ENCODE measurements around the gene FAM78A. TPM values are rescaled to one million over a fixed set of nuclear protein-coding genes. Genes with fewer than 3 reads are reported as not detected.

Gene FAM78A
- total RNA-seq, 6 donors from 2014 or later: 4.5 to 19.1 (median 9.3) TPM

- no peak for ATAC-seq (ENCODE audit: low FRiP score in 2 of 2)
Observed at GRCh38 chr9:131257266-131258025, 18.9 kb downstream of the FAM78A start.

GRCh38 chr9:131255676-131256197 is 20.6 kb downstream of the FAM78A start:
- peak overlapping the region in 2 of 4 donors; percentile 34 to 37 for H3K4me3 ChIP-seq
- H3K27ac ChIP-seq: peak overlapping the region; percentile 77 to 91 (median 86)
- no peaks in the 10 kb centered on the region for H3K27me3 ChIP-seq
- DNase-seq: peak in 1 of 2 donors; percentile 43
- no peak for ATAC-seq (ENCODE audit: low FRiP score in 2 of 2)
- no peak for TF ChIP-seq POLR2AphosphoS5 (IDR thresholded peaks at IDR 0.05)
- TF ChIP-seq EP300 (IDR thresholded peaks at IDR 0.05): no peak
- no peak for TF ChIP-seq CTCF (IDR thresholded peaks at IDR 0.05)
- no peak for TF ChIP-seq POLR2A (IDR thresholded peaks at IDR 0.05)
- peaks cover 7 to 22% (median 16%) of the 10 kb centered on the region in 4 donors for H3K36me3 ChIP-seq
- WGBS, 2 donors: 36 to 48% methylated on average over 8 of the region's 8 CpGs
- no peaks in the 10 kb centered on the region for H3K9me3 ChIP-seq
- peaks cover 27 to 63% (median 46%) of the 10 kb centered on the region in 4 donors for H3K4me1 ChIP-seq

More at GRCh38 chr9:131257266-131258025, 18.9 kb downstream of the FAM78A start:
- Histone ChIP-seq H3K4me3 (no peak overlapping the region), H3K27ac (peak overlapping the region; percentile 77 to 91 (median 86)), H3K36me3 (peaks cover 7 to 32% (median 22%) of the 10 kb centered on the region in 4 donors), H3K4me1 (peaks cover 29 to 61% (median 46%) of the 10 kb centered on the region in 4 donors), H3K9me3 (no peaks in the 10 kb centered on the region), H3K27me3 (no peaks in the 10 kb centered on the region)
- TF ChIP-seq POLR2A (IDR thresholded peaks at IDR 0.05) (no peak), CTCF (IDR thresholded peaks at IDR 0.05) (no peak), EP300 (IDR thresholded peaks at IDR 0.05) (no peak), POLR2AphosphoS5 (IDR thresholded peaks at IDR 0.05) (no peak)
- DNase-seq: peak in 1 of 2 donors; percentile 29
- 87 to 89% methylated on average over 15 of the region's 15 CpGs for WGBS, 2 donors

- H3K36me3 ChIP-seq: peaks cover 0 to 11% (median 7%) of the 10 kb centered on the region in 4 donors
- no peaks in the 10 kb centered on the region for H3K27me3 ChIP-seq
- no peaks in the 10 kb centered on the region for H3K9me3 ChIP-seq
- TF ChIP-seq POLR2AphosphoS5 (IDR thresholded peaks at IDR 0.05) (no peak), EP300 (IDR thresholded peaks at IDR 0.05) (no peak), CTCF (IDR thresholded peaks at IDR 0.05) (no peak), POLR2A (IDR thresholded peaks at IDR 0.05) (no peak)
- no peak for DNase-seq
- no peak for ATAC-seq (ENCODE audit: low FRiP score in 2 of 2)
- peaks cover 27 to 63% (median 46%) of the 10 kb centered on the region in 4 donors for H3K4me1 ChIP-seq
- H3K27ac ChIP-seq: peak overlapping the region; percentile 35 to 91 (median 86)
- H3K4me3 ChIP-seq: no peak overlapping the region
- 77 to 85% methylated on average over 14 of the region's 14 CpGs for WGBS, 2 donors
Observed at GRCh38 chr9:131254626-131255025, 21.7 kb downstream of the FAM78A start.

GRCh38 chr9:131253891-131254491 is 22.3 kb downstream of the FAM78A start:
- ATAC-seq (ENCODE audit: low FRiP score in 2 of 2): peak in 1 of 2 donors; percentile 60
- WGBS, 2 donors: 51 to 58% methylated on average over 7 to 14 of the region's 14 CpGs

More at GRCh38 chr9:131253891-131254491, 22.3 kb downstream of the FAM78A start:
- no peak for DNase-seq
- Histone ChIP-seq H3K4me1 (peaks cover 27 to 63% (median 46%) of the 10 kb centered on the region in 4 donors), H3K9me3 (no peaks in the 10 kb centered on the region), H3K27ac (peak overlapping the region; percentile 43 to 87 (median 75)), H3K27me3 (no peaks in the 10 kb centered on the region), H3K4me3 (no peak overlapping the region), H3K36me3 (peaks cover 0 to 5% (median 3%) of the 10 kb centered on the region in 4 donors)
- no peak for TF ChIP-seq CTCF (IDR thresholded peaks at IDR 0.05)
- TF ChIP-seq POLR2A (IDR thresholded peaks at IDR 0.05): peak in 1 of 4 donors; percentile 66
